Retinal pigment epithelial cell (primary cell): Measurements from ENCODE around the gene TPD52L1.

Source experiments
- DNase-seq: peaks from one replicate; pipeline ENCODE4 v3.0.0-alpha.2; 2010; ENCODE audit warnings: low read depth
- H3K4me3 ChIP-seq: 2 replicates; pipeline ENCODE4 v1.5.1; 2011; ENCODE audit warnings: mild to moderate bottlenecking, low read length, control low read depth, moderate library complexity
- CTCF ChIP-seq: conservative IDR thresholded peaks from 2 replicates; pipeline ENCODE4 v1.5.1; 2011; ENCODE audit warnings: low read depth, low read length, control low read depth, inconsistent platforms

Gene TPD52L1

GRCh38 chr6:125112934-125113333 is 40.6 kb upstream of the TPD52L1 start:
- no peak overlapping the region for H3K4me3 ChIP-seq
- no peak for TF ChIP-seq CTCF
- no peak for DNase-seq

GRCh38 chr6:125114248-125114858 is 39.2 kb upstream of the TPD52L1 start:
- DNase-seq, result no peak
- no peak overlapping the region for H3K4me3 ChIP-seq
- TF ChIP-seq CTCF, result peak; percentile 87

GRCh38 chr6:125116170-125116569 is 37.4 kb upstream of the TPD52L1 start:
- no peak for DNase-seq
- no peak for TF ChIP-seq CTCF

GRCh38 chr6:125116710-125117109 is 36.9 kb upstream of the TPD52L1 start:
- no peak for TF ChIP-seq CTCF
- no peak for DNase-seq
- H3K4me3 ChIP-seq, result no peak overlapping the region

More at GRCh38 chr6:125116170-125116569, 37.4 kb upstream of the TPD52L1 start:
- no peak overlapping the region for H3K4me3 ChIP-seq

- no peak for TF ChIP-seq CTCF
- DNase-seq, result no peak
- no peak overlapping the region for H3K4me3 ChIP-seq
These were observed 35.8 kb upstream of the TPD52L1 start for GRCh38 chr6:125117818-125118217.

GRCh38 chr6:125120054-125120590 is 33.5 kb upstream of the TPD52L1 start:
- no peak for TF ChIP-seq CTCF
- no peak overlapping the region for H3K4me3 ChIP-seq
- DNase-seq, result no peak

- H3K4me3 ChIP-seq, result no peak overlapping the region
- DNase-seq, result no peak
- no peak for TF ChIP-seq CTCF
These were observed 31.7 kb upstream of the TPD52L1 start for GRCh38 chr6:125121894-125122293.
